Vagina (tissue), 2 donors: Measurements from ENCODE around the gene CCDC121.
"Not testable (repeated sequence)": the region's sequence is repeated elsewhere in the genome, so short reads cannot be mapped to it uniquely, and the experiment has no call there.

Source experiments
- CTCF ChIP-seq, 3 experiments: fragments of 450-650 bp in 2 of 3; fragments of 200-600 bp in 1 of 3; sonication (generic) in 1 of 3; IDR thresholded peaks; one replicate each; pipeline ENCODE4 v1.5.1; 2017 to 2019; ENCODE audit warnings: antibody characterized with exemption in 3 of 3, mild to moderate bottlenecking in 2 of 3, moderate library complexity in 2 of 3
- POLR2A ChIP-seq, 2 donors: fragments of 450-650 bp; IDR thresholded peaks; one replicate each; pipeline ENCODE4 v1.6.1; 2017; ENCODE audit warnings: antibody characterized with exemption in 2 of 2, mild to moderate bottlenecking in 2 of 2, moderate library complexity in 2 of 2
- POLR2AphosphoS5 ChIP-seq, 2 donors: sonication (generic); formaldehyde crosslinking; IDR thresholded peaks; one replicate each; pipeline ENCODE4 v1.9.0; 2017; ENCODE audit warnings: antibody characterized with exemption in 2 of 2, mild to moderate bottlenecking in 2 of 2, low read depth in 1 of 2; ENCODE audit not compliant: insufficient read depth in 1 of 2

DNA sequence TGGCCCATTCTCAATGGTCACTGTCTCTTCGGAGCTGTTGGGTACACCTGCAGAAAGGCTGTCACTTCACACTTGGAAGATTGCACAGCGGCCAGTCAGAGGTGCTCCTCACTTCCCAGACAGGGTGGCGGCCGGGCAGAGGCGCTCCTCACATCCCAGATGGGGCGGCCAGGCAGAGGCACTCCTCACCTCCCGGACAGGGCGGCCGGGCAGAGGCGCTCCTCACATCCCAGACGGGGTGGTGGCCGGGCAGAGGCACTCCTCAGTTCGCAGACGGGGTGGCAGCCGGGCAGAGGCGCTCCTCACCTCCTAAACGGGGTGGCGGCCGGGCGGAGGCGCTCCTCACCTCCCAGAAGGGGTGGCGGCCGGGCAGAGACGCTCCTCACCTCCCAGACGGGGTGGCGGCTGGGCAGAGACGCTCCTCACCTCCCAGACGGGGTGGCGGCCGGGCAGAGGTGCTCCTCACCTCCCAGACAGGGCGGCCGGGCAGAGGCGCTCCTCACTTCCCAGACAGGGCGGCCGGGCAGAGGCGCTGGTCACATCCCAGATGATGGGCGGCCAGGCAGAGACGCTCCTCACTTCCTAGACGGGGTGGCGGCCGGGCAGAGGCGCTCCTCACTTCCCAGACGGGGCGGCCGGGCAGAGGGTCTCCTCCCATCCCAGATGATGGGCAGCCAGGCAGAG, 34.6 kb downstream of the CCDC121 start:
- not testable (repeated sequence) for TF ChIP-seq POLR2AphosphoS5 (IDR thresholded peaks at IDR 0.05; ENCODE audit: insufficient read depth in 1 of 2, low read depth in 1 of 2); CTCF (IDR thresholded peaks at IDR 0.05); POLR2A (IDR thresholded peaks at IDR 0.05)
